ENCODE results near the gene F10. TPM values are rescaled to one million over a fixed set of nuclear protein-coding genes. Genes with fewer than 3 reads are reported as not detected.

Gene F10
- total RNA-seq, 6 donors from 2014 or later: 5.3 to 25.0 (median 8.8) TPM

GRCh38 chr13:113142876-113143275, 20.3 kb downstream of the F10 start:
- Histone ChIP-seq H3K36me3 (no peaks in the 10 kb centered on the region), H3K9me3 (no peaks in the 10 kb centered on the region), H3K4me1 (no peaks in the 10 kb centered on the region), H3K4me3 (no peak overlapping the region), H3K27ac (no peak overlapping the region), H3K27me3 (no peaks in the 10 kb centered on the region)
- ATAC-seq (ENCODE audit: low FRiP score in 2 of 2): peak in 1 of 2 donors; percentile 74
- no peak for TF ChIP-seq EP300 (IDR thresholded peaks at IDR 0.05)
- TF ChIP-seq, protein P1, sequence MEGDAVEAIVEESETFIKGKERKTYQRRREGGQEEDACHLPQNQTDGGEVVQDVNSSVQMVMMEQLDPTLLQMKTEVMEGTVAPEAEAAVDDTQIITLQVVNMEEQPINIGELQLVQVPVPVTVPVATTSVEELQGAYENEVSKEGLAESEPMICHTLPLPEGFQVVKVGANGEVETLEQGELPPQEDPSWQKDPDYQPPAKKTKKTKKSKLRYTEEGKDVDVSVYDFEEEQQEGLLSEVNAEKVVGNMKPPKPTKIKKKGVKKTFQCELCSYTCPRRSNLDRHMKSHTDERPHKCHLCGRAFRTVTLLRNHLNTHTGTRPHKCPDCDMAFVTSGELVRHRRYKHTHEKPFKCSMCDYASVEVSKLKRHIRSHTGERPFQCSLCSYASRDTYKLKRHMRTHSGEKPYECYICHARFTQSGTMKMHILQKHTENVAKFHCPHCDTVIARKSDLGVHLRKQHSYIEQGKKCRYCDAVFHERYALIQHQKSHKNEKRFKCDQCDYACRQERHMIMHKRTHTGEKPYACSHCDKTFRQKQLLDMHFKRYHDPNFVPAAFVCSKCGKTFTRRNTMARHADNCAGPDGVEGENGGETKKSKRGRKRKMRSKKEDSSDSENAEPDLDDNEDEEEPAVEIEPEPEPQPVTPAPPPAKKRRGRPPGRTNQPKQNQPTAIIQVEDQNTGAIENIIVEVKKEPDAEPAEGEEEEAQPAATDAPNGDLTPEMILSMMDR (IDR thresholded peaks at IDR 0.05): no peak
- no peak for TF ChIP-seq POLR2A (IDR thresholded peaks at IDR 0.05)
- TF ChIP-seq POLR2AphosphoS5 (IDR thresholded peaks at IDR 0.05): no peak
- peak in 1 of 2 donors; percentile 18 for DNase-seq
- 80% methylated on average over 7 of the region's 7 CpGs for WGBS, 2 donors

DNA sequence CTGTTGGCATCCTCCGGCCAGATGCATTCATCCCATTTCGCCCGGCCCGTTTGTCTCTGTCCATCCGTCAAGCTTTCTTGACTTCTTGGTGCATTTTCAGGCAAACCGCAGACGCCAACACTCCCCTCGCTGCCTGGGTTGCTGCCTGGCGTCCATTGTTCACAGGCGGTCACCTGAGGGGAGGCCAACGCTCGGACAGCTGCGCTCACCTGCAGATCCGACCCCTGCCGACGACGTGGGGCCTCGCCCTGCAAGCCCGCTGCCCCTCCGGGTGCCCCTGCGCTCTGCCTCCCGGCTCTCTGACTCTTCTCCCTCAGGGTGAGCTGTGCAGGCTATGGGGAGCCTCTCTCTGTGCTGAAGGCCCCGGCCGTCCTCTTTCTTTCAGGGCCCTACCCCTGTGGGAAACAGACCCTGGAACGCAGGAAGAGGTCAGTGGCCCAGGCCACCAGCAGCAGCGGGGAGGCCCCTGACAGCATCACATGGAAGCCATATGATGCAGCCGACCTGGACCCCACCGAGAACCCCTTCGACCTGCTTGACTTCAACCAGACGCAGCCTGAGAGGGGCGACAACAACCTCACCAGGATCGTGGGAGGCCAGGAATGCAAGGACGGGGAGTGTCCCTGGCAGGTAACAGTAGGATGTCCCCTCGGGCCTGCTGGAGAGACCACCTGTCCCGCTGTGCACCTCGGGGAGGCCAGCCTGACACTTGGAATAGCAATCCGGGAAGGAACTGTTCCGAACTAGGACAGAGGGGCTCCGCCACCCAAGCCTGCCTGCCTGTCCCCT, 21.1 kb downstream of the F10 start:
- no peaks in the 10 kb centered on the region for H3K36me3 ChIP-seq
- WGBS, 2 donors: 88 to 90% methylated on average over 19 to 36 of the region's 39 CpGs
- peak in 1 of 2 donors; percentile 80 for DNase-seq
- H3K4me3 ChIP-seq: no peak overlapping the region
- no peaks in the 10 kb centered on the region for H3K4me1 ChIP-seq
- H3K9me3 ChIP-seq: no peaks in the 10 kb centered on the region
- ATAC-seq (ENCODE audit: low FRiP score in 2 of 2): no peak
- no peak overlapping the region for H3K27ac ChIP-seq
- TF ChIP-seq POLR2AphosphoS5 (IDR thresholded peaks at IDR 0.05): no peak
- no peak for TF ChIP-seq EP300 (IDR thresholded peaks at IDR 0.05)
- no peak for TF ChIP-seq POLR2A (IDR thresholded peaks at IDR 0.05)
- TF ChIP-seq, protein P1 (IDR thresholded peaks at IDR 0.05): no peak
- no peaks in the 10 kb centered on the region for H3K27me3 ChIP-seq

DNA sequence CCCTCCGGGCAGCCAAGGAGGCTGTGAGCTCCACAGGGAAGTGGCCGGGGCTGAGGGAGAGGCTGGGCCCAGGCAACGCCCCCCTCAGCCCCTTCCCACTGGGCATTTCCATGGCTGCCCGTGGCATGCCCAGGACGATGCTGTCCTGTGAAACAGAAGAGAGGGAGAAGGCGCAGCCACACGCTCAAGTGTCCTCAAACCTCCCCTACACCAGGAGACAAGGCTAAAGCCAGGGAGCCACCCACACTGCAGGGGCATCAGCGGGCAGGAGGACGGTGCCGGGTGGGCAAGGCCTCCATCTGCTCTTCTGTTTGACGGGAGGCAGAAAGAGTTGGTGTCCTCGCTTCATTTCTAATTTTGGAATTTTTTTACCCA, 21.6 kb downstream of the F10 start:
- Histone ChIP-seq H3K4me1 (no peaks in the 10 kb centered on the region), H3K27me3 (no peaks in the 10 kb centered on the region), H3K4me3 (no peak overlapping the region), H3K27ac (no peak overlapping the region), H3K9me3 (no peaks in the 10 kb centered on the region), H3K36me3 (no peaks in the 10 kb centered on the region)
- no peak for DNase-seq
- TF ChIP-seq POLR2A (IDR thresholded peaks at IDR 0.05) (no peak), EP300 (IDR thresholded peaks at IDR 0.05) (no peak), POLR2AphosphoS5 (IDR thresholded peaks at IDR 0.05) (no peak)
- TF ChIP-seq, protein P1 (IDR thresholded peaks at IDR 0.05): no peak
- 91 to 94% methylated on average over 5 to 12 of the region's 12 CpGs for WGBS, 2 donors
- no peak for ATAC-seq (ENCODE audit: low FRiP score in 2 of 2)

DNA sequence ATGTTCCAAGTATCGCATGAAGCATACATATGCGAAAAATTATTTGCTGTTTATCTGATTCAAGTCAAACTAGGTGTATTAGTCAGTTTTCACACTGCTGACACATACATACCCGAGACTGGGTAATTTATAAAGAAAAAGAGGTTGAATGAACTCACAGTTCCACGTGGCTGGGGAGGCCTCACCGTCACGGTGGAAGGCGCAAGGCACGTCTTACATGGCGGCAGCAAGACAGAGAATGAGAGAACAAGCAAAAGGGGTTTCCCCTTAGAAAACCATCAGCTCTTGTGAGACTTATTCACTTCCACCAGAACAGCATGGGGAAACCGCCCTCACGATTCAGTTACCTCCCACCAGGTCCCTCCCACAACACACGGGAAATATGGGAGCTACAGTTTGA, 22.9 kb downstream of the F10 start:
- Histone ChIP-seq H3K9me3 (no peaks in the 10 kb centered on the region), H3K36me3 (no peaks in the 10 kb centered on the region), H3K27me3 (no peaks in the 10 kb centered on the region), H3K4me3 (no peak overlapping the region), H3K4me1 (no peaks in the 10 kb centered on the region), H3K27ac (no peak overlapping the region)
- DNase-seq (no peak), ATAC-seq (ENCODE audit: low FRiP score in 2 of 2) (no peak)
- 80 to 87% methylated on average over 12 of the region's 12 CpGs for WGBS, 2 donors
- TF ChIP-seq POLR2AphosphoS5 (IDR thresholded peaks at IDR 0.05): no peak
- no peak for TF ChIP-seq EP300 (IDR thresholded peaks at IDR 0.05)

DNA sequence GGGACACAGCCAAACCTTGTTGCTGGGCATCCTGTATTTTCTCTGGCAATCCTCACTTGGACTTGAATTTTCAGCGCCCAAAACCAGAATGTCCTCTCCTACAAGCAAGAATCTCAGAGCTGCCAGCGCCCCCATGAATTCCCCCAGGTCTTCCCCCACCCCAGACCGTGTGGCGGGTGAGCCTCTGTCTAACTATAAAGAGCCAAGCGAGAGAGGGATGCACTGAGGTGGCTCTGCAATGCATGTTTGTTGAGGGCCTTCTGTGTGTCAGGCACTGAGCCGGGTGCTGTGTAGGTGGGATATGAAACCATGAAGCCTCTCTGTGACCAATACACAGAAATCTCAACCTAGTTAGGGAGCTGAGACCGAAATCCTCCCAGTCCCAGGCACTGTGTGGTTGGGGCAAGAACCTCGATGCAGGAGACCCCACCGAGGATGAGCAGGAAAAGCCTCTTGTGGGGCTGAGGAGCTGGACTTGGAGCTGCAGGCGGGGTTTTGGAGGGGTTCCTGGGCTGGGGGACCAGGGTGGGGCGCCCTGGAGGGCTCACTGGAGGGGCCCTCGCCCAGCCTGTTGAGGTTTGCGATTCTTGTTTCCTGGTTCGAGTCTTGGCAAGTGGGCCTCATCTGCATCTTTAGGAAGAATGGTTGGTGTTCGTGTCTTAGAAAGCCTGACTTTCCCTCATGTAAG, 23.5 kb downstream of the F10 start:
- Histone ChIP-seq H3K4me3 (no peak overlapping the region), H3K27ac (no peak overlapping the region), H3K27me3 (no peaks in the 10 kb centered on the region), H3K4me1 (no peaks in the 10 kb centered on the region), H3K36me3 (no peaks in the 10 kb centered on the region), H3K9me3 (no peaks in the 10 kb centered on the region)
- no peak for TF ChIP-seq EP300 (IDR thresholded peaks at IDR 0.05)
- no peak for TF ChIP-seq POLR2AphosphoS5 (IDR thresholded peaks at IDR 0.05)
- TF ChIP-seq, protein P1 (IDR thresholded peaks at IDR 0.05): no peak
- TF ChIP-seq POLR2A (IDR thresholded peaks at IDR 0.05): no peak
- 86 to 88% methylated on average over 10 to 15 of the region's 15 CpGs for WGBS, 2 donors
- no peak for ATAC-seq (ENCODE audit: low FRiP score in 2 of 2)
- no peak for DNase-seq
